HG03432 (cell line): Measurements from ENCODE around the gene PRKCE.
A peak's percentile ranks its signal among the peaks of the same experiment; 100 is the strongest.

Source experiments
- ATAC-seq: cut with Tn5 transposase; IDR thresholded peaks from one replicate; pipeline ENCODE4 v1.9.1; 2021; ENCODE audit warnings: mild to moderate bottlenecking, moderate library complexity; ENCODE audit not compliant: unreplicated experiment

The PRKCE gene

DNA sequence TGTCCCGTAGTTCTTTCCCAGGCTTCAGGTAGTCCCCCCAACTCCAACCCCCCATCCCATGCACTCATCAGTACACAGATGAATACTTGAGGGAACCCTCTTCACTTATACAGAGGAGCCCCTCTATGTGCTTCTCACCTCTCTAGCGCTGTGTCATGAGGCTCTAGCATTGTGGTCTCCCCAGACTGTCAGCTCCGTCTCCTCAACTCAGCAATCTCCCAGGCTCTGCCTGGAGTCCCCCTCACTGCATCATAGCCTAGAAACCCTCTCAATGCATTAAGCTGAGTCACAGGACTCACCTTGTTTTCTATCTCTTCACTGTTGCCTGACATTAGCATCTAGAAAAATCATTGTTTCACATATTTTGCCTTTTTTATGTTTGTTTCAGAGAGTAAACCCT lies 20.2 kb upstream of the PRKCE start:
- no peak for ATAC-seq

DNA sequence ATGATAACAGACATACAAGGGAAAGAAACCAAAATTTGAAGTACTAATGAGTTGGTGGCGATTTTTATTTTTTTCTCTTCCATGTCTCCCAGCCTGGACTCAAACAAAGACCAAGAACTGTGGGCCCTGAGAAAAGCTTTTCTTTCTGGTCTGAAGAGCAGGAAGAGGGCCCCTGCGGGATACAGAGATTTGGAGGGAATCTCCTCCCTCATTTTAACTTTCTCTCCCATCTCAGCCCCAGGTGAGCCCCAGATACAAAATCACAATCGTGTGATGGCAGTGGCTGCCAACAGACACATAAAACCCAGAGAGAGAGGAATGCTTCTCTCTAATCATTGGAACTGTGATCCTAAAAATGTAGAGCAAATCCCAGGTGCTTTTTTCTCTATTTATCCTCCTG lies 19.5 kb upstream of the PRKCE start:
- no peak for ATAC-seq

DNA sequence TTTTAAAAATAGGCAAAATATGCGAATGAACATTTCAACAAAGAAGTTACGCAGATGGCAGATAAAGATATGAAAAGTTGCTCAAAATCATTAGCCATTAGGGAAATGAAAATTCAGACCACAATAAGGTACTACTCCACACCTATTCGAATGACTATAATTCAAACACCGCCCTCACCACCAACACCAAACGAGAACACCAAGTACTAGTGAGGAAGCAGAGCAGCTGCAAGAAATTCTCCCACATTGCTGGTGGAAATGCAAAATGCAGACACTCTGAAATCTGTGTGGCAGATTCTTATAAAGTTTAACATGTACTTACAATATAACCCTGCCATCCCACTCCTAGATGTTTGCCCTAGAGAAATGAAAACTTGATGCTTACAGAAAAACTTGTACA lies 17.3 kb upstream of the PRKCE start:
- no peak for ATAC-seq

DNA sequence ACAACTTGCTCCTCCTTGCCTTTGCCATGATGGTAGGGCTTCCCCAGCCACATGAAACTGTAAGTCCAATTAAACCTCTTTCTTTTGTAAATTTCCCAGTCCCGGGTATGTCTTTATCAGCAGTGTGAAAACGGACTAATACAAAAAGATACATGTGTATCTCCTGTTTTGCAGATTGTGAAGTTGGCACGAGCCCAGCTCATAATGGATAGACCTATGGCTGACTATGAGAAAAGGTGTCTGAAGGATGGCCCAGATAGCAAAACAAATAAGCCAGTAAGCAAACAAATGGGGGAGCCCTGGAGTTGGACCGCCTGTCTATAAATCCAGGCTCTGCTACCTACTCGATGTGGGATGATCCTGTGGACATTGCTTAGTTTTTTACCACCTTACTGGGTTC lies 15.5 kb upstream of the PRKCE start:
- no peak for ATAC-seq

DNA sequence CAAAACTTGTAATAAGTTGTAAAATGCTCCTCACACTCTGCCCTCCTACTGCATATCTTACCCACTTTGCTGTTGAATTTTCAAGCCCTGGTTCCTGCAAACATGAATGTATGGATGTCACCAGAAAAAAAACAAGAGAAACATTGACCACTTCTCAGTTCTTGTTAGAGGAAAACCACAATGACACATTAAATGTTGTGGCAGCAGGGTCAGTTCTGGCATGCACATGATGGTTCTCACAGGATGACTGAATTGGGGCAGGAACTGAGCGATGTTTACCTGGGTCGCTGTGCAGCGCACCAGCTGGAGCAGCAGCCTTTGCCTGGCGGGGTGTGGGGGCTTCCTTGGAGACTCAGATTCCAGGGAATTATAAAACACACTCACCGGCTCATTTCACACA lies 14.0 kb upstream of the PRKCE start:
- ATAC-seq: peak; percentile 70

DNA sequence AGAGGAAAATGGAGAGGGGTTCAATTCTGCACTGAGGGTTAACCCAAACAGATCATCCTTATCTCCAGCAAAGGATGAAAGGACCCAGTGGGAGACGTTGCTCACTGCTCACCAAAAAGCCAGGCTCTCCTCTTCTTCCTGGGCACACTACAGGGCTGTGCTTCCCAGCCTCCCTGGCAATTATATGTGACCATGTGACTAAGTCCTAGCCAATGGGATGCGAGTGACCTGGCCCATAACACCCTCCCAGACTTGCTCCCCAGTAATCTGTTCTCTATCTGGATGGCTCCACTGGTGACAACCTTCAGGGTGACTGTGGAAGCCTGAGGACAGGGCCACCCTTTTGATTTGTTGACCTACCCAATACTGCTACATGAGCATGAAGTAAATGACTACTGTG lies 10.9 kb upstream of the PRKCE start:
- ATAC-seq: no peak

DNA sequence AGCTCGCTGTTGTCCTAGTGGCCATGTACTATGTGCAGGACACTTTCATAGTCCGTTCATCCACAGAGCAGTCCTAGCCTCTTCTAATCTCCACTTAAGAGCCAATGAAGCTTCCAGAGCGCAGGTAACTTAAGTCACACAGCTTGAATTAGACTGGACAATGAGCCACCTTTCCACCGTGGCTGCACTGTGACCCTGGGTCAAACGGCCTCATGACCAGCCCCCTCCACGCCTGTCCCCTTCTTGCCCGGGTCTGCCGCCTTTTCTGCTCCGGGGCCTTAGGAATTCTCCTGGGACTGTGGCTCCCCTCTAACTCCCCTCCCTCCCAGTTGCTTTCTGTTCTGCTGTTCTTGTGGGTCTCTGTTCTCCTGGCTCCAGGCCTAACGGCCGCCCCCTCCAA lies 8.4 kb upstream of the PRKCE start:
- ATAC-seq: peak; percentile 7

DNA sequence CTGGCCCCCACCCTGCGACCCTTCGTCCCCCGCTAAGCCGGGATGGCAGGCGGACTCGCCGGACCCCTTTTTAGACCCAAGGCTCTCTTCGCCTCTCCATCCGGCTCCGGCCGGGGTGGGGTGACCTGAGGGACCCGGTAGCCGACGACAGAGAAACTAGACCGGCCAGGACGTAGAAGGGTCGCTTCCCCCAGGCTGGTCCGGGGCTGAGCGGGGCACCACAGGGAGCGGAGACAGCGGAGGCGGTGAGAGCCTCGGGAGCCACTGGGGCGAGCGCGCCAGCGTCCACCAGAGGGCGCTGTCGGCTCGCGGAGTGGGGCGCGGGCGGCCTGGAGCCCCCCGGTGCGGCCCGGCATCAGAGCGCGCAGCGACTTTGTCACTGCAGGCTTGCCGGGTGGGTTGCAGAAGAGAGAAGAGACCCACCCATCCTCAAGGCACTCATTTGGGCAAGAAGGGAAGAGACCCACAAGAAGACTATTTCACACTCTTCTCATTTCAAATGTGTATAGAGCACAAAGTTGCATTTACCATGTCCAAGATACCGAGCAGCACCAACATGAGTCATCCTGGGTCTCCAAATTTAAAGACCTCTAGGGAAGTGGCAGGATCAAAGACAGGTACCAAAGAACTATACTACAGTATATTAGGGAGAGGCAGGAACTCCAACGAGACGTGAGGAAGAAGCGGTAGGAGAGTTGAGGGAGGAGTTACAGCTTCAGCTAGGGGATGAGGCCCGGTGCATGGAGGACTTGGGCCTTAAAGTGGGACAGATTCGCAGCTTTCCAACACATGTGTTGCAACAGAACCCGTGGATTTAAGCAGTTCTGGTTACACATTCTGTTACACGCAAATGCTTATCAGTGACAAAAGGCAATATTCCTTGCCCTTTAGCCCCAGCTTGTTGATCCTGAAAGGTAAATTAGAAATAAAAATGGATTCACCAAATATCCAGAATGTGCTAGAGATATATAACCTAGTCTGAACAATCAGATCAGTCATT lies 7.6 kb upstream of the PRKCE start:
- ATAC-seq: peak; percentile 91

DNA sequence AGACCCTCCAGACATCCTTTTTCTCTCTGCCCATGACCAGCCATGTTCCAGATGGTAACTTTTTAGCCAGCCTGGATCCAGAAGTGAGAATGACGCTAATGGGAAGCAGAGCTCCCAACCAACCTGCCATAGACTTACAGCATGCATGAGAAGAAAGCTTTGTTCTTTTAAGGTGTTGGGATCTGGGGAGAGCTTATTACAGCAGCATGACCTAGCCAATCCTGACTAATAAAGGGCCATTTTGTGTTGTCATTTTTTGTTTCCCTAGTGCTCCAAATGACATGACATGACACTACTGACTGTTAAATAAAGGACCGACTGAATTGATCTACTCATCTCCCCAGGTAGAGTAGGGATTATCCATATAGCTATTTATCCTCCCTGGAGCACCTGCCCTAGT lies 5.2 kb upstream of the PRKCE start:
- no peak for ATAC-seq

DNA sequence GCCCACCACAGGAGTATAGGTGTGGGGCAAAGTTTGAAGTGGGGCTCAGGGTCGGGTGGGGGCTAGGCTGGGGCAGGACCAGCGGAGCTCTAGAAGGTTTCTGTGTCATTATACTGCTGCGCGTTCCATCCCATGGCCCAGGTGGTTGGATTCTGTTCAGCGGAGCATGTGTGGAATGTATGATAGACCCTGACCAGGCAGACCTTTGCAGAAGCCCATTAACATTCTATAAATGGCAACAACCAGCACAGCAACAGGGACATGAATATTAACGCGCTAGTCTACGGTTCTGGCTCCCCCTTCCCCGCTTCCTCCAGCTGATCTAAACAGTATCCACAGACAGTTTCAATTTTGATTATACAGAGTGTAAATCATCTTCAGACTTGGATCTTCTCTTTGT lies 4.1 kb upstream of the PRKCE start:
- ATAC-seq: no peak

DNA sequence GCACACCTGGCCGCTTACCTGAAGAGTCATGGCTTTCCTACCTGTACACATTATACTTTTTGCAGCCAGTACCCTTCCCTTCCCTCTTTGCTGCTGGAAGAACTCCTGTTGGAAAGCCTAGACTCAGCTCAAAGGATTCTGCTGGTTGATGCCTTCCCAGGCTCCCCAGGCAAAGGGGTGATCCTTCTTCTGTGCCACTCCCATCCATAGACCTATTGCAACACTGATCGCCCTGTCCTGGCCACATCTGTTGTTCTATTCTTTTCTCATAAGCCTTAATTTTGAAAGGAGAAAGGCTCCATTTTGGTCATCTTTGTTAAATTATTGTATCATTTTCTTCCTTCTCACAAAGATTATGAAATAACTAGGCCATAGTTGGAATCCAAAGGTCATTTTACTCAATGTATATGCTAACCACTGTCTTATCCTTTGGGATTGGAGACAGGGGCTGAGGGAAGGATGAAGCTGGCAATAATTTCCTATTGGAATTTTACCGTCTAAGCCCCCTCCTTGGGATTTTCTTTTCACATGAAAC lies 3.4 kb upstream of the PRKCE start:
- no peak for ATAC-seq

DNA sequence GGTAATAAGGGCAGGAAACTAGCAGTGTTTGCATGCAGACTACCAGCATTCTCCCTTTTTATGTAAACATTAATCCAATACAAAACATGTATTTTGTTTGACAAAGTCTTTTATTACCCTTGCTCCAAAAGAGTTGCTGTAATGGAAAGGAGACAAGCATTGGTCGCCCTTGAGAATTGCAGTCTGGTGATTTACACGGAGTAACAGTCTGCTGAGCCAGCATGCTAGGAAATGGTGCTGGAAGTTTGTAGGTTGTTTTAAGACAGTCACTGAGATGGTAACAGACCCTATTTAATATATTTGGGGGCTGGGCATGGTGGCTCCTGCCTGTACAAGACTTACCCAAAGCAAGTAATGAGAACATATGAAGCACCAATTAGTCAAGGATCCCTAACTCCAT lies 2.8 kb upstream of the PRKCE start:
- ATAC-seq: no peak

DNA sequence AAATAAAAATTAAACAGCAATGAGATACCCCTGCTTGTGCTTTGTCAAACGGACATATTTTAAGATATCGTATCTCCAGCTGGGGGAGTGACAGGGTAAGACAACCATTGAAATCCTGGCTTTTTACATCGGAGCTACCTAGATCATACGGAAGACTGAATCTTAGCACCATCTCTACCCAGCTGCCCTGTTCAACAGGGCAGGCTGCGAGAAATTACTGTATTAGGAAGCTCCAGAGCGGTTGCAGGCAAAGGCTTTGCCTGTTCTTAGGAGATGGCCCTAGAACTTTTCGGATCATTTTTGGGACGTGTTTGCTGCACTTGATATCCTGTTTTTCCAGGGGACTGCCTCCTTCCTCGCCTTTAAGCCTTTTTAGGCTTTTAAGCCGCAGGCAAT lies 2.0 kb upstream of the PRKCE start:
- no peak for ATAC-seq

DNA sequence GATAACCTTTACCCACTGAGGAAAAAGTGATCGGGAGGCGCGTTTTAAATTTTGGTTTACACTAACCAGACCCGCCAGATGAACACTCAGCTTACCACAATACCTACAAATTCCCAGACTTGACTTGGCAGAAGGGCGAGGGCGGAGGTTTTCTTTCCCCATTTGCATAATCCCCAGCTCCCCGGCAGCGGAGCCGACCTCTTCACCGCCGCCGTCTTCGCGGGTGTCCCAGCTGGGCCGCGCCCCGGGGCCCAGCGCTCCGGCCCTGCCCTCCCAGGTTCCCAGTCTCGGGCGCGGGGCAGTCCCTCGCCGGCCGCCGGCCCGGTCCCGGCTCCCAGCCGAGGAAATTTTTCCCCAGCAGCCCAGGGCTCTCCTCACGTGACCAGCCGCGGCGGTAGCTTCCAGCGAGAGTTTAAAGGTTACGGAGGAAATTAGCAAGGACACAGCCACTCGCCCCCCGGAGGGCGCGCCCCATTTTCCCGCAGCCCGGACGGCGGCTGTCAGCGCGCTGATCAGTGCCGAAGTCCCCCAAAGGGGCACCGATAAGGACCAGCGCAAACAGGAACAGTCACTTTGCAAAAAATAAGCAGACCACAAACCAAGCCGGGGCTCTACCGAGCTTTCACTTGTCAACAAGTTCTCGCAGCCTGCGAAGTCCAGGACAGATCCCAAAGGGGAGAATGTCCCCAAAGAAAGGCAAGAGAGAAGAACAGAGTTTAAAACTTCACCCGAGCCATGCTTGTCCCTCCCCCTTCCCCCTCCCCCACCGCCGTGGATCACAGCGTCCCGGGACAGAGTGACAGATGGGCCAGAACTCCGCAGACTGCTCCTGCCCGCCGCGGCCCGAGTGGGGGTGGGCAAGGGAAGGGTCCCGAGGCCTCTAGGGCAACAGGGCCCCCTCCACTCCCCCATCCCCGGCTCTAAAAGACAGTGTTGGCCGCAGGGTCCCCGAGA lies 1.3 kb upstream of the PRKCE start:
- ATAC-seq: peak; percentile 31

DNA sequence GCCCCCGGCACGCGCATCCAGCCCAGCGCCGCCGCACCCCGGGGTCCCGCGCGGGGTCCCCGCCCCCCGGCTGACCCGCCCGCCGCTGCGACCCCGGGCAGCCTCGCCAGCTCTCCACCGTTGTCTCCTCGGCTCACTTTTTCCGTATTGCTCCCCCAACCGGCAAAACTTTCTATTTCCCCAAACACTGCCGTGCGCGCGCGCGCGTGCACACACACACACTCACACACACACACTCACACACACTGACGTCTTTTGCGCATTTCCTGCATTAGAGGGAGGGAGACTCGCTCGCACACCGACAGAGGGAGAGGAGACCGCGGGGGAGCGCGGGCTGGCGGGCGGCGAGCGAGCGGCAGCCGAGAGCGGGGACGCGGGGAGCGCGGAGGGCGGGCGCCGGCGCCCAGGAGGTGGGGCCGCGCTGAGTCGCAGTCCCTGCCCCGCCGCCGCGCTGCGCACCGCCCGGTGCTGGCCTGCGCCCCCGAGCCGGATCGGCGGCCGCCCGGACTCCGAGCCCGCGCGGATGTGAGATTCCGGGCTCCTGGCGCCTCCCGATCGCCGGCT lies 542 bp upstream of the PRKCE start:
- peak; percentile 78 for ATAC-seq

DNA sequence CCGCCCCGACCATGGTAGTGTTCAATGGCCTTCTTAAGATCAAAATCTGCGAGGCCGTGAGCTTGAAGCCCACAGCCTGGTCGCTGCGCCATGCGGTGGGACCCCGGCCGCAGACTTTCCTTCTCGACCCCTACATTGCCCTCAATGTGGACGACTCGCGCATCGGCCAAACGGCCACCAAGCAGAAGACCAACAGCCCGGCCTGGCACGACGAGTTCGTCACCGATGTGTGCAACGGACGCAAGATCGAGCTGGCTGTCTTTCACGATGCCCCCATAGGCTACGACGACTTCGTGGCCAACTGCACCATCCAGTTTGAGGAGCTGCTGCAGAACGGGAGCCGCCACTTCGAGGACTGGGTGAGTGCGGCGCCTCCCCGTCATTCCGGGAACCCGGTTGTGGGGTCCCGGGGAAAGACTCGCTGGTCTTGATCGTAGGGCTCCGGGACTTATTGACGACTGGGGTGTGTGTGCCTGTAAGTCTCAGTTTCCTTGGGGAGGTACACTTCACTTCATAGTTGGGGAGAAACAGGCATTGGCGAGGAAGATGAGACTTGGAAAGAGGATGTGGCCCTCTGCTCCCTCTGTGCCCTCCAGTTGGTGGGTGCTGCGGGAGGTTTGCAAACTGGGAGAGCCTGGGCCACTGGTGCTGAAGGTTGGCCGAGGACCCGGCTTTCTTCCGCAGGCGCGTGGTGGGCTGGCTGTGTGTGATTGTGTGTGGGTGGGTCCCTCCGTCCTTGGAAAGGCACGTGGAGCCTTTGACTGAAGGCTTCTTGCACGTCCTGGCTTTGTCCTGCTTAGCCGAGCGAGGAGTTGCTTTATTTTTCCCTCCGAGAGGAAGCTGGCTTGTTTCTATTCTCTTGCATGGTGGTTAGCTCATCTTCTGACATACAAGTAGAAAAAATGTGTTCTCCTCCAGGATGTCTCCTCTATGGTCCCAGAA lies 886 bp downstream of the PRKCE start:
- ATAC-seq: no peak

DNA sequence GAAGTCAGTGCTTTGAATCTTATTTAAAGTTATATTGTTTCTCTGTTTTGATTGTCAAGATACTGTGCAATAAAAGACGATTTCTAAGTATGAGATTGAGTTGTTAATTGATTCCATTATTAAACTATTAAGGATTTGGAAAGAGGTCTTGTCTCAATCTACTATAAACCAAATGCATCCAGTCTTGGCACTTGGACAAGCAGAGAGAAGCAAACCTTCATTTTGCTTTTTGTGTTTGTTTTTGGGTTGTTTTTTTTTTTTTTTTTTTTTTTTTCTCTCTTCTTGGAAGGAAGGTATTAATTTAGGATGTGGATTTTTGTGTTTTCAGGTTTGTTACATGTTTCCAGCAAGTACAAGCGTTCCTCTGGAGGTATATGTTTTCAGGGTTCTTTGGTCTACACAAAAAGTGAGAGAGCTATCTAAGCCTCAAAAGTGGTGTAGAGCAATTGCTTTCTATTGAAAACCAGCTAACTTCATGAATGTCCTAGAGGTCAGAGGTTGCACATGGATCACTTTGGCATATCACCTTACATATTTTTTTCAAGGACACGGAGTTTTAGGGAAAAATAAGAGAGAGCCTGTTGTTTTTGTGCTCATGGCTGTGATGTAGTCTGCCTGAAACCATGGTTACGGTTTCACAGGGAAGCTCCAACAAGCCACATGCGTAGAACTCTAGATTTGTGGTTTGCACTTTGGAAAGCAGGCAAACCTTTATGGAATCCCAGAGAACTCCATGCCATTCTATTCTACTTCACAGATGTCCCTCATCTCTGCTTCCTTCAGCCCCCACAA lies 1.8 kb downstream of the PRKCE start:
- ATAC-seq: no peak

DNA sequence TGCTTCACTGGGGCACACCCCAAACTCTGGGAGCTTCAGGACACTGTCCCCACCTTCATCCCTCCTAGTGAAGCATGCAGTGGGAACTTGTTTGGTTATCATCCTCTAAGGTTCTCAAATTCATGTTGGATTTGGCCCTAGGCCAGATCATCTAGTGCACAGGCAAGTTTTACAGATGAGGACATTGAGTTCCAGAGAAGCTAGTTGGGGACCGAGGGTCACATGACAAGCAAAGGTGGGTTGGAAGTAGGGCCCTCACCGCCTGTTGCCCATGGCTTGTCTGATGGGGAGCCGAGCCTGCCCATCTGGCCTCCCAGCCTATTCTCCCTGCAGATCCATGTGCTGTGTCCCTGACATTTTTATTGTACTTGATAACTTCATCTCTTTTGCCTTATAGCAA lies 2.8 kb downstream of the PRKCE start:
- ATAC-seq: no peak

DNA sequence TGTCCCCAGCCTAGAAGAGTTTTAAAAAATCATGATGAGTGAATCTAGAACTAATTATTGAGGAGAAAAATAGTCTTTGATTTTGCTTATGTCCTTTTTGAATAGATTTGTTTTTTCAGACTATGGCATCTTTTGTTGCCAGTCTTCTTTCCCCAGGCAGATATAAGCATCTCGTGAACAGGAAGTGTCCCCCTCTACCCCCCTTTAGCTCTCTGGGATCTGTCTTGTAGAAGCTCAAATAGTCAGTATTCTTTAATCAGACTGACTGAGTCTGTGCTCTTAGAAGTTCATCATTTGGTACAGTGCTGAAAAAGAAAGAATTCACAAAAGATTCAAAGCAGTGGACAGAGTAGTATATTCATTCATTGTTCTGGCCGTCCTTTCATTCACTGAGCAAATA lies 10.4 kb downstream of the PRKCE start:
- no peak for ATAC-seq
